Measurements from ENCODE around the gene CDC42SE1.

DNA sequence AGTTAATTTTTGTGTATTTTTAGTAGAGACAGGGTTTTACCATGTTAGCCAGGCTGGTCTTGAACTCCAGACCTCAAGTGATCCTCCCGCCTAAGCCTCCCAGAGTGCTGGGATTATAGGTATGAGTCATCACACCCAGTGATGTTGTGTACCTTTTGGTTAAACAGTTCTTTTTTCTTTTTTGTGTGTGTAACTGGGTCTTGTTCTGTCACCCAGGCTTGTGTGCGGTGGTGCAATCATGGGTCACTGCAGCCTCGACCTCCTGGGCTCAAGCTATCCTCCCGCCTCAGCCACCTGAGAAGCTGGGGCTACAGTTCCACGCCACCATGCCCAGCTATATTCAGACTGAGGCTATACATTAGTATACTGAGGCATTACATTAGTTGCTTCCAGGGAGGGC lies 48.9 kb upstream of the CDC42SE1 start:
- TF ChIP-seq TAF1 (IDR thresholded peaks at IDR 0.05; ENCODE audit: borderline replicate concordance, insufficient read depth, low read length), result no peak
- TF ChIP-seq, protein P1, sequence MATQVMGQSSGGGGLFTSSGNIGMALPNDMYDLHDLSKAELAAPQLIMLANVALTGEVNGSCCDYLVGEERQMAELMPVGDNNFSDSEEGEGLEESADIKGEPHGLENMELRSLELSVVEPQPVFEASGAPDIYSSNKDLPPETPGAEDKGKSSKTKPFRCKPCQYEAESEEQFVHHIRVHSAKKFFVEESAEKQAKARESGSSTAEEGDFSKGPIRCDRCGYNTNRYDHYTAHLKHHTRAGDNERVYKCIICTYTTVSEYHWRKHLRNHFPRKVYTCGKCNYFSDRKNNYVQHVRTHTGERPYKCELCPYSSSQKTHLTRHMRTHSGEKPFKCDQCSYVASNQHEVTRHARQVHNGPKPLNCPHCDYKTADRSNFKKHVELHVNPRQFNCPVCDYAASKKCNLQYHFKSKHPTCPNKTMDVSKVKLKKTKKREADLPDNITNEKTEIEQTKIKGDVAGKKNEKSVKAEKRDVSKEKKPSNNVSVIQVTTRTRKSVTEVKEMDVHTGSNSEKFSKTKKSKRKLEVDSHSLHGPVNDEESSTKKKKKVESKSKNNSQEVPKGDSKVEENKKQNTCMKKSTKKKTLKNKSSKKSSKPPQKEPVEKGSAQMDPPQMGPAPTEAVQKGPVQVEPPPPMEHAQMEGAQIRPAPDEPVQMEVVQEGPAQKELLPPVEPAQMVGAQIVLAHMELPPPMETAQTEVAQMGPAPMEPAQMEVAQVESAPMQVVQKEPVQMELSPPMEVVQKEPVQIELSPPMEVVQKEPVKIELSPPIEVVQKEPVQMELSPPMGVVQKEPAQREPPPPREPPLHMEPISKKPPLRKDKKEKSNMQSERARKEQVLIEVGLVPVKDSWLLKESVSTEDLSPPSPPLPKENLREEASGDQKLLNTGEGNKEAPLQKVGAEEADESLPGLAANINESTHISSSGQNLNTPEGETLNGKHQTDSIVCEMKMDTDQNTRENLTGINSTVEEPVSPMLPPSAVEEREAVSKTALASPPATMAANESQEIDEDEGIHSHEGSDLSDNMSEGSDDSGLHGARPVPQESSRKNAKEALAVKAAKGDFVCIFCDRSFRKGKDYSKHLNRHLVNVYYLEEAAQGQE (IDR thresholded peaks at IDR 0.05; ENCODE audit: insufficient read depth in 1 of 2, low read depth in 2 of 2, low read length in 2 of 2), result no peak

All from PFSK-1 (cell line).